Activated CD8-positive, alpha-beta memory T cell treated with anti-CD3 and anti-CD28 coated beads, Interleukin-2, amount 10 ng/mL, durations not matched to agents 7 days and 5 days (primary cell): ENCODE results near the gene GPANK1. TPM values are rescaled to one million over a fixed set of nuclear protein-coding genes. Genes with fewer than 3 reads are reported as not detected.
A peak's percentile ranks its signal among the peaks of the same experiment; 100 is the strongest.
"Not testable (repeated sequence)": the region's sequence is repeated elsewhere in the genome, so short reads cannot be mapped to it uniquely, and the experiment has no call there.

ENCODE experiments used
- ATAC-seq: fragments of 150-1000 bp; cut with Tn5 transposase; one replicate; pipeline ENCODE4 v1.10.0; 2021; ENCODE audit warnings: moderate library complexity
- CTCF ChIA-PET: fragments of 350-600 bp; sonication (Branson Sonifier 250); formaldehyde crosslinking; loops from one replicate; lab custom pipeline; 2021; ENCODE audit warnings: antibody characterized with exemption; lab: Charles Lee
- DNase-seq: peaks from one replicate; pipeline ENCODE4 v3.0.0-alpha.2; 2020
- H3K27ac Mint-ChIP-seq: one replicate; pipeline ENCODE4 v1.8.0; 2021; ENCODE audit warnings: mild to moderate bottlenecking, mixed read lengths
- H3K27me3 Mint-ChIP-seq: one replicate; pipeline ENCODE4 v1.8.0; 2021; ENCODE audit warnings: mixed read lengths
- H3K36me3 Mint-ChIP-seq: one replicate; pipeline ENCODE4 v1.8.0; 2021; ENCODE audit warnings: mild to moderate bottlenecking, mixed read lengths
- H3K4me1 Mint-ChIP-seq: one replicate; pipeline ENCODE4 v1.8.0; 2021; ENCODE audit warnings: mixed read lengths
- H3K4me3 Mint-ChIP-seq: one replicate; pipeline ENCODE4 v1.8.0; 2021; ENCODE audit warnings: mild to moderate bottlenecking, moderate library complexity, mixed read lengths
- H3K9me3 Mint-ChIP-seq: one replicate; pipeline ENCODE4 v1.8.0; 2022; ENCODE audit warnings: low read depth, mixed read lengths
- total RNA-seq, 2 experiments: library from RNA; stranded (reverse); gene quantifications; one replicate each; pipeline ENCODE4 v1.2.3, GENCODE V29; 2021

The GPANK1 gene
- 10 to 100 TPM; 34.9 to 41.6 TPM for total RNA-seq

DNA sequence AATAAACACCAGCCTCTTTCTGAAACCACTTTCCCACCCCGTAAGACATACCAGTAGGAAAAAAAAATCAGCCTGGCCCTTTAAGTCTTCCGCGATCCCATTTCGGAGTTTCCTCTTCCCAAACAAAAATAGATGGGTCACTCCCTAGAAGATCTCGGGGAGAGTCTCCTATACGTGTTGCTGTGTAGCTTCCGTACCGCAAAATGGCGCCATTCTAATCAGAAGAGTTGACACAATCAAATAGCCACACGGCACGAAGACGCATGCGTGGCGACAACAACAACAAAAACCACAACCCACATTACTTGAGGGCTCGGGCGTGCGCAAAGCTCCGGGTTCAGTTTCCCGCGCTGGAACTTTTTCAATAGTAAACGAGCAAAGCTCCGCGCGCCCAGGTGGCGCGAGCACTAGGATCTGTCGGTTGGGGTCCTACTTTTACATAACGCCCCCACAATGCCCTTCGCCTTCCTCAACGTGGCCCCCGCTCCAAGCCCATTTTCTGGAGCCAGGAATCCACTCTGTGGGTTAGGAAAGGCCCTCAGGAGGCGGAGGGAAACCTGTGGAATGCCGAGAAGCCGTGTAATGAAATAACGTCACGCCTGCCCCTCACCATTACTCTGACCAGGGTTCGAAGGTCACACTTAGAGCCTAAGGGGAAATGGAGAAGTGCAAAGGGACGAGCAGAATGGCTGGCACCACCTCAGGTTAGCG lies at the start of gene GPANK1:
GPANK1 (minus strand) TSS at position 208 of the 711 bp plus-strand sequence. CDS start 519 bp downstream, outside the sequence.
- DNase-seq (peak; percentile 96), ATAC-seq (peak; percentile 27)
- Mint-ChIP-seq H3K27me3 (no peaks in the 10 kb centered on the region), H3K9me3 (no peaks in the 10 kb centered on the region), H3K27ac (peak within 1 kb of the TSS; percentile 95), H3K4me1 (peaks cover 64% of the 10 kb centered on the region), H3K4me3 (peak within 1 kb of the TSS; percentile 90), H3K36me3 (peaks cover 70% of the 10 kb centered on the region)
- CTCF ChIA-PET, result interaction anchor here (0.6 to 4.1 kb wide), 11 partner anchors 12 to 233 kb away, joined by 3 to 39 read pairs (median 3); partner anchors contain the start of genes APOM, BAG6, DDX39B and EHMT2

DNA sequence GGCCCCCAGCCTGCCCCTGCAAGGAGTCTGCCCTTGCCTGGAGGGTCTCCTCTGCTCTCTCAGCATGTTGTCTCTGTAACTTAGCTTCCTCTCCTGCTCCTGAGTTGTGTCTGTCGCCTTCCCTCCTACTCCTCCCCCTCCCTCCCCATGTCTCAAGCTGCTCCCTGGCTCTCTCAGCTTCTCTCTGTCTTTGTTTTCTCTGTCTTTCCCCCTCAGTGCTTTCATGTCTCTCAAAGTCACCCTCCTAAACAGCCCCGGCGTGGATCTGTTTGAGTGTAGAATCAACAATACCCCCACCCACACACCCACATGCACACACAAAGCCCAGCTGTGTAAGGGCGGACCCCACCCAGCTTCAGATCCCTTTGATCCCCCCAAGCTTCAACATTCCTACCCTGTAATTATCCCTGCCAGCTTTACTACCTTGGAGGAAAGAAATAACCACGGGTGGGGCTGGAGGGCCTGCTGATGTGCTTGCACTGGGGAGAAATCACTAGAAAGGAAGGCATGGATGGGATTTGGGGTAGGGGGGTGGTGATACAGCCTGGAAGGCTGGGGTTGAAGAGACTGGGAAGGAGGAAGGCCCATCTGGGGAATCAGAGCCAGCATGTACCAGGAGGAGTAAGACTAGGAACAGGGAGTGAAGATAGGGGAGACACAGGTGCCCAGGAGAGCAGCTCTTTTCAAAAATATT lies 49.3 kb upstream of the GPANK1 start:
- CTCF ChIA-PET, result interaction anchor here (0.9 to 1.4 kb wide), 6 partner anchors 9 to 108 kb away, joined by 3 to 4 read pairs (median 4); partner anchors contain the start of genes ABHD16A, MPIG6B and MSH5
- DNase-seq (no peak), ATAC-seq (no peak)
- Mint-ChIP-seq H3K27ac (no peak overlapping the region), H3K4me3 (no peak overlapping the region), H3K27me3 (peaks cover 7% of the 10 kb centered on the region), H3K4me1 (peaks cover 16% of the 10 kb centered on the region), H3K9me3 (no peaks in the 10 kb centered on the region), H3K36me3 (no peaks in the 10 kb centered on the region)

DNA sequence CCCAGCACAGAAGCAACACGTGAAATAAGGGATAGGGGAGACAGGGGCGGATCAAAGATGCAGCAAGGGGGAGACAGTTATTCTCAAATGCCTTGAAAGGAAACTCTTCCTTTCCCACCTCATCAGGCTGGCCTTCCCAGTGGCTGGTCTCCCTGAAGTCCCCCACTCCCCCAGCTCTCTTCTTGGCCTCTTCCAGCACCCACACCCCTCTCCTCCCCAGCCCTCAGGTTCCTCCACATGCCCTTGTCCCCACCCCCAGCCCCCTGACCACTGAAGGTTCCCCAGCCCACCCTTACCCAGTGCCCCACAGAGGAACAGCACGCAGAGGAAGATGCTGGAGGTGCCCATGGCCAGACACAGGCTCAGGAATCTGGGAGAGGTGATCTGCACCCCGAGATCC lies 48.7 kb upstream of the GPANK1 start:
- H3K27me3 Mint-ChIP-seq, result peaks cover 7% of the 10 kb centered on the region
- H3K27ac Mint-ChIP-seq, result no peak overlapping the region
- no peak overlapping the region for H3K4me3 Mint-ChIP-seq
- no peaks in the 10 kb centered on the region for H3K36me3 Mint-ChIP-seq
- no peaks in the 10 kb centered on the region for H3K9me3 Mint-ChIP-seq
- ATAC-seq, result no peak
- CTCF ChIA-PET, result interaction anchor here (0.9 kb wide), 1 partner anchor 12 kb away, joined by 3 read pairs; no protein-coding TSS in a partner anchor
- peaks cover 16% of the 10 kb centered on the region for H3K4me1 Mint-ChIP-seq
- DNase-seq, result no peak

DNA sequence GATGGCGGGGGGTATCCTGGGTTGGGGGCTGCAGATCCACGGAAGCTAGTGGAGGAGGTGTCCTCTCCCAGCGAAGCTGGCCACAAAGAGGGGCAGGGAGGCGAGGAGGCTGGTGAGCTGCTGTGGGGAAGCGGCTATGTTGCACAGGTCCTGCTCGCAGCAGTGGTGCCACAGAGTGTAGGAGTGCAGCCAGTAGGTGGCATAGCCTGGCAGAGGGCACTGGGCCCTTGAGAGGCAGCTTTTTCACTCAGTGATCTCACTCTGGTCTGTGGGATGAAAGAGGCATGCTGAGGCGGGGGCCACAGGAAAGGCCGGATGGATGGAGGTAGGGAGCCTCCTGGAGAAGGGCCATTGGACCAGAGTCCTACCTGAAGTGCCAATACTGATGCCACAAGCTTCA lies 47.5 kb upstream of the GPANK1 start:
- DNase-seq (no peak), ATAC-seq (peak; percentile 37)
- CTCF ChIA-PET, result interaction anchor here (0.5 to 1.0 kb wide), 2 partner anchors 28 to 58 kb away, joined by 3 read pairs; no protein-coding TSS in a partner anchor
- no peak overlapping the region for H3K4me3 Mint-ChIP-seq
- H3K27ac Mint-ChIP-seq, result no peak overlapping the region
- H3K27me3 Mint-ChIP-seq, result peaks cover 7% of the 10 kb centered on the region
- H3K36me3 Mint-ChIP-seq, result no peaks in the 10 kb centered on the region
- peaks cover 16% of the 10 kb centered on the region for H3K4me1 Mint-ChIP-seq
- H3K9me3 Mint-ChIP-seq, result no peaks in the 10 kb centered on the region

DNA sequence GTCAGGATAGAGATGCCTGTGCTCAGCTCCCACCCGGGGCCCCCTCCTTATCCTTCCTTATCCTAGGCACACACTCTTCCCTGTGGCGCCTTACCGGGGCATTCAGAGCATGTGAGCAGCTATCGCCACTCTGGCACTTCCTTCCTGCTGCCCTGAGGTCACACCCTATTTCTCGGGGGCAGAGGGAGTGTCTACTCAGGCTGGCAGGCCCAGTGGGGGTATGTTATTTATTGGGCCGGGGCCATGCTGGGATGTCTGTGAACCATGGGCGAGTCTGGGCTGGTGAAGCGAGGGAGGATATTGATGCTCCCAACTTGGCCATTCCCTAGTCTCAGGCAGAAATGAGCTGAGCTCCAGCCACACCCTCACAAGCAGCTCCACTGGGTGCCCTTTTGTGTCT lies 46.4 kb upstream of the GPANK1 start:
- H3K4me1 Mint-ChIP-seq, result peaks cover 16% of the 10 kb centered on the region
- H3K36me3 Mint-ChIP-seq, result no peaks in the 10 kb centered on the region
- H3K27me3 Mint-ChIP-seq, result peaks cover 7% of the 10 kb centered on the region
- no peak overlapping the region for H3K4me3 Mint-ChIP-seq
- no peaks in the 10 kb centered on the region for H3K9me3 Mint-ChIP-seq
- DNase-seq (no peak), ATAC-seq (peak; percentile 63)
- no peak overlapping the region for H3K27ac Mint-ChIP-seq
- CTCF ChIA-PET, result interaction anchor here (0.9 to 1.3 kb wide), 2 partner anchors 19 kb away, joined by 3 to 5 read pairs; no protein-coding TSS in a partner anchor

DNA sequence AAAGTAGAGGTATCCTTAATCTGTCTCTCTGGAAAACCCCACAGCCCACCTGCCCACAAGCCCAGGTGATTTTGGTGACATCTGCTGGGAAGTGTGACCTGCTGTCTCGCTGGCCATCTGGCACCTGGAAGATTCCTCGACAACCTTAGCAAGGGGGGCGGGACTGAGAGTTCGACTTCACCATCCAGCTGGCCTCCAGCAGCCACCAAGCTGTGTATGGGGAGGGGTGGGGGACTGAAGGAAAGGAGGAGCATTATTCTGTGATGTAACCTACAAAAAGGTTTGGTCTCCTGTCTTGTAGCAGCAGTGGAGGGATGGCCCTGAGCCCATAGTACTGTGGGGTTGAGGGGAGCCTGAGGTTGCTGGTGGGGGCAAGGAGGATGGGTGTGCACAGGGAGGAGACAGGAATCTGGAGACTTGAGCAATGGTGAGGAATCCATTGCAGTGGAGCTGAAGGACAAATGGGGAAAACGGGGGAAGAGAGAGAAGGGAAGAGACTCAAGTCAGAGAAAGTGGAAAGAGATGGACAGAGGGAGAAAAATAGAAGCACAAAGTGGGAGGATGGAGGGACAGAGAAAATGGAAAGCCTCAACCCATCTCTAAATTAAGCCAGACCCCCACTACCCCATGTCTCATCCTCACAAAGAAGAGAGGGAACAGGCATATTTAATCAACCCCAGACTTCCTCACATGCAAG lies 45.9 kb upstream of the GPANK1 start:
- Mint-ChIP-seq H3K27ac (no peak overlapping the region), H3K36me3 (no peaks in the 10 kb centered on the region), H3K9me3 (no peaks in the 10 kb centered on the region), H3K4me1 (peaks cover 16% of the 10 kb centered on the region), H3K27me3 (peaks cover 7% of the 10 kb centered on the region), H3K4me3 (no peak overlapping the region)
- DNase-seq, result no peak
- no peak for ATAC-seq
- CTCF ChIA-PET, result interaction anchor here (0.9 to 1.3 kb wide), 2 partner anchors 19 kb away, joined by 3 to 5 read pairs; no protein-coding TSS in a partner anchor

DNA sequence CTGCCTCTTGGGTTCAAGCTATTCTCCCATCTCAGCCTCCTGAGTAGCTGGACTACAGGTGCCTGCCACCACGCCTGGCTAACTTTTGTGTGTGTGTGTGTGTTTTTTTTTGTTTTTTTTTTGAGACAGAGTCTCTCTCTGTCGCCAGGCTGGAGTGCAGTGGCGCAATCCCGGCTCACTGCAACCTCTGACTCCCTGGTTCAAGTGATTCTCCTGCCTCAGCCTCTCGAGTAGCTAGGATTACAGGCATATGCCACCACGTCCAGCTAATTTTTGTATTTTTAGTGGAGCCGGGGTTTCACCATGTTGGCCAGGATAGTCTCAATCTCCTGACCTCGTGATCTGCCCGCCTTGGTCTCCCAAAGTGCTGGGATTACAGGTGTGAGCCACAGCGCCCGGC lies 44.4 kb upstream of the GPANK1 start:
- not testable (repeated sequence) for DNase-seq, H3K27me3 Mint-ChIP-seq, ATAC-seq, H3K27ac Mint-ChIP-seq, H3K36me3 Mint-ChIP-seq, H3K4me3 Mint-ChIP-seq, H3K9me3 Mint-ChIP-seq
- H3K4me1 Mint-ChIP-seq, result peaks cover 16% of the 10 kb centered on the region
- CTCF ChIA-PET, result interaction anchor here (0.7 to 1.2 kb wide), 4 partner anchors 29 to 121 kb away, joined by 3 to 6 read pairs (median 4); no protein-coding TSS in a partner anchor

DNA sequence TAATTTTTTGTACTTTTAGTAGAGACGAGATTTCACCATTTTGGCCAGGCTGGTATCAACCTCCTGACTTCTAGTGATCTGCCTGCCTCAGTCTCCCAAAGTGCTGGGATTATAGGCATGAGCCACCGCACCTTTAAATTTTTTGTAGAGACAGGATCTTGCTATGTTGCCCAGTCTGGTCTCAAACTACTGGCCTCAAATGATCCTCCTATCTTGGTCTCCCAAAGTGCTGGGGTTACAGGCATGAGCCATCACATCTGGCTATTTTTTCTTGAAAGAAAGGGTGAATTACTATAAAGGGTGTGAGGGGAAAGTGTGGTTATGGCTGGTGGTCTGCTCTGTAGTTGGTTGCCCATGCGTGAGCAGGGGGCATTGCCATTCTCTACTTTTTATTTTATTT lies 43.4 kb upstream of the GPANK1 start:
- Mint-ChIP-seq H3K27ac (no peak overlapping the region), H3K9me3 (no peaks in the 10 kb centered on the region), H3K4me3 (no peak overlapping the region), H3K27me3 (peaks cover 1% of the 10 kb centered on the region), H3K4me1 (peaks cover 23% of the 10 kb centered on the region), H3K36me3 (no peaks in the 10 kb centered on the region)
- CTCF ChIA-PET, result interaction anchor here (0.7 to 1.4 kb wide), 4 partner anchors 22 to 122 kb away, joined by 3 to 6 read pairs (median 4); no protein-coding TSS in a partner anchor
- ATAC-seq (no peak), DNase-seq (no peak)

DNA sequence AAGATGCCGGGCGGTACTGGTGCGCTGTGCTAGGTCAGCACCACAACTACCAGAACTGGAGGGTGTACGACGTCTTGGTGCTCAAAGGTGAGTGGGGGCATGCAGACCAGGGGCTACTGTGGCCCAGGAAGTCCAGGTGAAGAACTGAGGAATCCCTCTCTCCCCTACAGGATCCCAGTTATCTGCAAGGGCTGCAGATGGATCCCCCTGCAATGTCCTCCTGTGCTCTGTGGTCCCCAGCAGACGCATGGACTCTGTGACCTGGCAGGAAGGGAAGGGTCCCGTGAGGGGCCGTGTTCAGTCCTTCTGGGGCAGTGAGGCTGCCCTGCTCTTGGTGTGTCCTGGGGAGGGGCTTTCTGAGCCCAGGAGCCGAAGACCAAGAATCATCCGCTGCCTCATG lies 42.9 kb upstream of the GPANK1 start:
- H3K27ac Mint-ChIP-seq, result no peak overlapping the region
- peaks cover 23% of the 10 kb centered on the region for H3K4me1 Mint-ChIP-seq
- DNase-seq (no peak), ATAC-seq (no peak)
- no peaks in the 10 kb centered on the region for H3K27me3 Mint-ChIP-seq
- no peaks in the 10 kb centered on the region for H3K36me3 Mint-ChIP-seq
- CTCF ChIA-PET, result interaction anchor here (1.4 kb wide), 1 partner anchor 22 kb away, joined by 3 read pairs; no protein-coding TSS in a partner anchor
- no peak overlapping the region for H3K4me3 Mint-ChIP-seq
- no peaks in the 10 kb centered on the region for H3K9me3 Mint-ChIP-seq

DNA sequence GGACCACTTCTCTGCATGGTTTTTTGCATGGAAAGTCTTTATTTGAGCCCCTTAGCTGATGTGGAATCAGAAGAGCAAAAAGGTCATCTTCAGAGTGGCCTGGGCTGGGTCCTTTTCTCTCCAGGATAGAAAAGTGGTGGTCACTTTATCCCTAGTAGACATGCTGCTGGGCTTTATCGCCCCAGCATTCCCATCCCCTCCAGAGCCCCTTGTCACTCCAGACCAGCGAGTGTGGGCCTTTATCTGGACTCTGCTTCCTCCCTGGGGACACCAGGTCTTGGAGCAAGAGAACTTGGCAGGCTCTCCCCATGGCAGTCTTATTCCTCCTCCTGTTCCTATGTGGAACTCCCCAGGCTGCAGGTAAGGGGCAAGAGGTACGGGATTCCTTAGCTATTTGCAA lies 41.8 kb upstream of the GPANK1 start, which contains the start of gene LY6G6F:
LY6G6F (plus strand) TSS at position 268 of the 400 bp plus-strand sequence; CDS start at position 309, 41 bp downstream.
- ATAC-seq (no peak), DNase-seq (no peak)
- Mint-ChIP-seq H3K27me3 (no peaks in the 10 kb centered on the region), H3K36me3 (no peaks in the 10 kb centered on the region), H3K4me3 (no peak within 1 kb of the TSS), H3K9me3 (no peaks in the 10 kb centered on the region), H3K4me1 (peaks cover 28% of the 10 kb centered on the region), H3K27ac (no peak within 1 kb of the TSS)
- CTCF ChIA-PET, result interaction anchor here (0.8 to 1.2 kb wide), 2 partner anchors 32 to 63 kb away, joined by 3 to 6 read pairs; no protein-coding TSS in a partner anchor

DNA sequence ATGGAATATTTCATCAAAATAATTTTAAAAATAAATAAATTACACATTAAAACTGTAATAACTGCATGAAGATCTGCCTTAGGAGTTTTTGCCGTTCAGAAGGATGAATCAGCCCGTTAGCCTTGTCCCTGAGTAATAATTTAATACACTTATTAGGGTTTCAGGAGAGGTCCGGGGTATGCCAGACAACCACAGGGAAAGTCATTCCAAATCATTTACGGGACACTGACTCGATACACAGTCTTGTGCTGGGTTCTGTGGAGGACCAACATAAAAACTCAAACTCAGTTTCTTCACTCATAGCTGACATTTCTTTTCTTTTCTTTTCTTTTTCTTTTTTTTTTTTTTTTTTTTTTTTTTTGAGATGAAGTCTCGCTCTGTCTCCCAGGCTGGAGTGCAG lies 41.1 kb upstream of the GPANK1 start:
- CTCF ChIA-PET, result interaction anchor here (0.8 to 1.2 kb wide), 2 partner anchors 33 to 64 kb away, joined by 3 to 6 read pairs; no protein-coding TSS in a partner anchor
- H3K27me3 Mint-ChIP-seq, result no peaks in the 10 kb centered on the region

DNA sequence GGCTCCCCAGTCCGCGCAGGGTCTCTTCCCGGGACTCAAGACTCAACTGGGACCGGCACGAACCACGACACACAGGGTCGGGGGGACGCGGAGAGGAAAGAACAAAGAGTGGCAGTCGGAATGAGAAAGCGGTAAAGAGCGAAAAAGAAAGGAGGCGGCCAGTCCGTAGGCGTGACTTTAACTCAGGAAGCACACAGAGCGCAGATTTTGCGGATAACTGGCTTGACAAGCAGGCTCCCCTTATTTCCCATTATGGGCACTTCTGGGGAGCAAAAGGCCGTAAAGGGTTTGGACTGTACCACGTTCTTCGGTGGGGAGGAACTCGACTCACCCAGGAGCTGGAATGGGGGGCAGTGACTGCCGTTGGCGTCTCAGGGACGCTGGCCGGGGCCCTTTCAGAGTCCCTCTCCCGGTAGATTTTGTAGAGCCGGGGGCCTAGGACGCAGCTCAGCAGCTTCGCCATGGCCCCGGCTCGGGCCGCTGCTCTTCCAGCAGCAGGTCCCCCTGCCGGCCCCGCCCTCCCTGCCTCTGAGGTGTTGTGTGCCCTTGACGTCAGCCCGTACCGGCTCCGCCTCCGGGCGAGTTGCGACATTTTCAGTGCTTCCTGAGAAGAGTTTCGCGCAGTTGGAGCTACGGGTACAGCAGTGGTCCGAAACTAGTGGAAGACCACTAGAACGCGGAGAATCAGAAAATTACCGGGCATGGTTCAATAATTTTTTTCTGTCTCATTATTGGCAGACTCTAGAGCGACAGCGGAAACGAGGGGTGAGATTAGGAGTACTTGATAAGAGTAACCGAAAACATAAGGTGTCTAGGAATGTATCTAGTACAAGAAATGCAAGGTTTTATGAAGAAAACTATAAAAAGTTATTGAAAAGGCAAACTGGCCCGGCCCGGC lies 38.3 kb upstream of the GPANK1 start, which contains the start of gene ABHD16A:
ABHD16A (minus strand) TSS at position 506 of the 898 bp plus-strand sequence; CDS start at position 463, 43 bp downstream.
- DNase-seq (peak; percentile 99), ATAC-seq (peak; percentile 96)
- Mint-ChIP-seq H3K9me3 (no peaks in the 10 kb centered on the region), H3K4me1 (peaks cover 32% of the 10 kb centered on the region), H3K36me3 (peaks cover 11% of the 10 kb centered on the region), H3K27me3 (no peaks in the 10 kb centered on the region), H3K27ac (peak within 1 kb of the TSS; percentile 98), H3K4me3 (peak within 1 kb of the TSS; percentile 100)
- CTCF ChIA-PET, result interaction anchor here (0.6 to 3.3 kb wide), 19 partner anchors 9 to 162 kb away, joined by 3 to 15 read pairs (median 4); partner anchors contain the start of genes CLIC1, DDX39B, HSPA1B and LY6G5C

More for the DNA sequence above, 41.1 kb upstream of the GPANK1 start:
- peaks cover 28% of the 10 kb centered on the region for H3K4me1 Mint-ChIP-seq
- no peak overlapping the region for H3K27ac Mint-ChIP-seq
- ATAC-seq (no peak), DNase-seq (no peak)
- no peaks in the 10 kb centered on the region for H3K9me3 Mint-ChIP-seq
- H3K4me3 Mint-ChIP-seq, result no peak overlapping the region
- H3K36me3 Mint-ChIP-seq, result peaks cover 3% of the 10 kb centered on the region
